DOHH2 (cell line): Measurements from ENCODE around the gene KCNIP3.

Source experiments
- H3F3A ChIP-seq: fragments of 200-600 bp; sonication (generic), shearing (Covaris generic); 2 replicates; pipeline ENCODE4 v1.6.0; 2016; ENCODE audit warnings: antibody characterized with exemption, mild to moderate bottlenecking; ENCODE audit not compliant: control insufficient read depth, insufficient read depth
- H3K27ac ChIP-seq: fragments of 200-600 bp; sonication (generic); 2 replicates; pipeline ENCODE4 v1.5.1; 2014; ENCODE audit warnings: low read depth, mild to moderate bottlenecking, low read length, moderate library complexity
- H3K27me3 ChIP-seq: fragments of 200-600 bp; sonication (generic); 2 replicates; pipeline ENCODE4 v1.6.1; 2014; ENCODE audit warnings: mild to moderate bottlenecking, low read length, mixed read lengths; ENCODE audit not compliant: control insufficient read depth
- H3K36me3 ChIP-seq: fragments of 200-600 bp; sonication (generic); 2 replicates; pipeline ENCODE4 v1.6.1; 2014; ENCODE audit warnings: mild to moderate bottlenecking, low read length, moderate library complexity, mixed read lengths; ENCODE audit not compliant: control insufficient read depth
- H3K4me1 ChIP-seq: fragments of 200-600 bp; sonication (generic); 2 replicates; pipeline ENCODE4 v1.6.1; 2014; ENCODE audit warnings: mild to moderate bottlenecking, low read length, mixed read lengths; ENCODE audit not compliant: control insufficient read depth
- H3K4me2 ChIP-seq: fragments of 200-600 bp; sonication (generic); 2 replicates; pipeline ENCODE4 v1.6.0; 2014; ENCODE audit warnings: mild to moderate bottlenecking, low read length, moderate library complexity
- H3K4me3 ChIP-seq: fragments of 200-600 bp; sonication (generic); 2 replicates; pipeline ENCODE4 v1.5.1; 2014; ENCODE audit warnings: mild to moderate bottlenecking, low read length, mixed read lengths
- H3K79me2 ChIP-seq: fragments of 200-600 bp; sonication (generic); 2 replicates; pipeline ENCODE4 v1.6.1; 2014; ENCODE audit warnings: mild to moderate bottlenecking, low read length, mixed read lengths; ENCODE audit not compliant: control insufficient read depth
- H3K9me2 ChIP-seq: fragments of 200-600 bp; sonication (generic); replicated peaks from 2 replicates; pipeline ENCODE4 v1.6.1; 2014; ENCODE audit warnings: mild to moderate bottlenecking, low read length, mixed read lengths; ENCODE audit not compliant: control insufficient read depth
- H3K9me3 ChIP-seq: fragments of 200-600 bp; sonication (generic); 2 replicates; pipeline ENCODE4 v1.6.1; 2014; ENCODE audit warnings: antibody characterized with exemption, low read length, mixed read lengths; ENCODE audit not compliant: control insufficient read depth, insufficient read depth
- H4K20me1 ChIP-seq: fragments of 200-600 bp; sonication (generic); 2 replicates; pipeline ENCODE4 v1.6.0; 2014; ENCODE audit warnings: low read depth, mild to moderate bottlenecking, antibody characterized with exemption, low read length, moderate library complexity; ENCODE audit not compliant: control insufficient read depth, insufficient read depth
- EZH2phosphoT487 ChIP-seq: fragments of 200-600 bp; sonication (generic); IDR thresholded peaks from 2 replicates; pipeline ENCODE4 v1.6.1; 2017; ENCODE audit warnings: borderline replicate concordance, mild to moderate bottlenecking, antibody characterized with exemption, low read length, moderate library complexity, mixed read lengths
- TF ChIP-seq, protein P1 (sequence below): fragments of 200-600 bp; sonication (generic); IDR thresholded peaks from one replicate; pipeline ENCODE4 v1.5.1; 2014; ENCODE audit warnings: antibody characterized with exemption, mild to moderate bottlenecking, low read depth, low read length; ENCODE audit not compliant: poor library complexity, severe bottlenecking

Gene KCNIP3

GRCh38 chr2:95276244-95276887 lies 20.8 kb upstream of the KCNIP3 start:
- Histone ChIP-seq H3K9me2 (no peaks in the 10 kb centered on the region), H3F3A (no peaks in the 10 kb centered on the region), H3K4me2 (no peak overlapping the region), H3K36me3 (no peaks in the 10 kb centered on the region), H3K4me1 (no peaks in the 10 kb centered on the region), H3K4me3 (no peak overlapping the region), H3K27ac (no peak overlapping the region), H3K27me3 (no peaks in the 10 kb centered on the region), H3K9me3 (no peaks in the 10 kb centered on the region), H4K20me1 (no peaks in the 10 kb centered on the region), H3K79me2 (no peaks in the 10 kb centered on the region)
- TF ChIP-seq, protein P1, sequence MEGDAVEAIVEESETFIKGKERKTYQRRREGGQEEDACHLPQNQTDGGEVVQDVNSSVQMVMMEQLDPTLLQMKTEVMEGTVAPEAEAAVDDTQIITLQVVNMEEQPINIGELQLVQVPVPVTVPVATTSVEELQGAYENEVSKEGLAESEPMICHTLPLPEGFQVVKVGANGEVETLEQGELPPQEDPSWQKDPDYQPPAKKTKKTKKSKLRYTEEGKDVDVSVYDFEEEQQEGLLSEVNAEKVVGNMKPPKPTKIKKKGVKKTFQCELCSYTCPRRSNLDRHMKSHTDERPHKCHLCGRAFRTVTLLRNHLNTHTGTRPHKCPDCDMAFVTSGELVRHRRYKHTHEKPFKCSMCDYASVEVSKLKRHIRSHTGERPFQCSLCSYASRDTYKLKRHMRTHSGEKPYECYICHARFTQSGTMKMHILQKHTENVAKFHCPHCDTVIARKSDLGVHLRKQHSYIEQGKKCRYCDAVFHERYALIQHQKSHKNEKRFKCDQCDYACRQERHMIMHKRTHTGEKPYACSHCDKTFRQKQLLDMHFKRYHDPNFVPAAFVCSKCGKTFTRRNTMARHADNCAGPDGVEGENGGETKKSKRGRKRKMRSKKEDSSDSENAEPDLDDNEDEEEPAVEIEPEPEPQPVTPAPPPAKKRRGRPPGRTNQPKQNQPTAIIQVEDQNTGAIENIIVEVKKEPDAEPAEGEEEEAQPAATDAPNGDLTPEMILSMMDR, result no peak
- TF ChIP-seq EZH2phosphoT487, result no peak

GRCh38 chr2:95276888-95277245 lies 20.3 kb upstream of the KCNIP3 start:
- no peaks in the 10 kb centered on the region for H3K79me2 ChIP-seq
- H3K4me3 ChIP-seq, result no peak overlapping the region
- H3K4me2 ChIP-seq, result no peak overlapping the region
- TF ChIP-seq, protein P1, result no peak
- TF ChIP-seq EZH2phosphoT487, result no peak
- no peaks in the 10 kb centered on the region for H3K4me1 ChIP-seq
- H3K9me3 ChIP-seq, result no peaks in the 10 kb centered on the region
- H3K27me3 ChIP-seq, result no peaks in the 10 kb centered on the region
- no peaks in the 10 kb centered on the region for H3K9me2 ChIP-seq
- no peaks in the 10 kb centered on the region for H3F3A ChIP-seq
- H3K36me3 ChIP-seq, result no peaks in the 10 kb centered on the region
- no peaks in the 10 kb centered on the region for H4K20me1 ChIP-seq
- H3K27ac ChIP-seq, result no peak overlapping the region

- Histone ChIP-seq H3K4me3 (no peak overlapping the region), H3F3A (no peaks in the 10 kb centered on the region), H3K4me2 (no peak overlapping the region), H3K27ac (no peak overlapping the region), H3K4me1 (no peaks in the 10 kb centered on the region), H3K36me3 (no peaks in the 10 kb centered on the region), H4K20me1 (no peaks in the 10 kb centered on the region), H3K79me2 (no peaks in the 10 kb centered on the region), H3K9me3 (no peaks in the 10 kb centered on the region), H3K9me2 (no peaks in the 10 kb centered on the region), H3K27me3 (no peaks in the 10 kb centered on the region)
- no peak for TF ChIP-seq EZH2phosphoT487
- TF ChIP-seq, protein P1, result peak; percentile 19
Measured at GRCh38 chr2:95277246-95277906, 19.8 kb upstream of the KCNIP3 start.
